IPS-18c (cell line): ENCODE data around the gene NSA2.
"Not testable (repeated sequence)": the region's sequence is repeated elsewhere in the genome, so short reads cannot be mapped to it uniquely, and the experiment has no call there.

Source experiments
- H3K4me3 ChIP-seq: 2 replicates; pipeline ENCODE4 v1.7.0; 2013; ENCODE audit warnings: low read depth, mild to moderate bottlenecking, low read length, moderate library complexity; ENCODE audit not compliant: insufficient read depth
- H3K9me3 ChIP-seq: one replicate; pipeline ENCODE4 v1.6.1; 2013; ENCODE audit warnings: mild to moderate bottlenecking, low read length, moderate library complexity; ENCODE audit not compliant: control insufficient read depth, insufficient read depth

The NSA2 gene

GRCh38 chr5:74766849-74767578 is at the start of gene NSA2, which contains the start of gene GFM2:
NSA2 (plus strand) TSS chr5:74767249; CDS start chr5:74767361, 112 bp downstream.
GFM2 (minus strand) TSS chr5:74767117; CDS start chr5:74763742, 3,375 bp downstream.
- H3K9me3 ChIP-seq = no peaks in the 10 kb centered on the region
- H3K4me3 ChIP-seq = peak within 1 kb of the TSS; percentile 83

- no peak overlapping the region for H3K4me3 ChIP-seq
- H3K9me3 ChIP-seq = no peaks in the 10 kb centered on the region
Observed at GRCh38 chr5:74717596-74717995, 49.5 kb upstream of the NSA2 start.

GRCh38 chr5:74722271-74722670 is 44.8 kb upstream of the NSA2 start:
- H3K9me3 ChIP-seq = no peaks in the 10 kb centered on the region
- no peak overlapping the region for H3K4me3 ChIP-seq

GRCh38 chr5:74725331-74725730 is 41.7 kb upstream of the NSA2 start:
- H3K9me3 ChIP-seq = no peaks in the 10 kb centered on the region

GRCh38 chr5:74736759-74737158 is 30.3 kb upstream of the NSA2 start:
- Histone ChIP-seq H3K9me3 (peaks cover 2% of the 10 kb centered on the region), H3K4me3 (no peak overlapping the region)

More at GRCh38 chr5:74725331-74725730, 41.7 kb upstream of the NSA2 start:
- H3K4me3 ChIP-seq = no peak overlapping the region

GRCh38 chr5:74738406-74738805 is 28.6 kb upstream of the NSA2 start:
- no peaks in the 10 kb centered on the region for H3K9me3 ChIP-seq
- no peak overlapping the region for H3K4me3 ChIP-seq

GRCh38 chr5:74748742-74749141 is 18.3 kb upstream of the NSA2 start:
- H3K4me3 ChIP-seq, H3K9me3 ChIP-seq: not testable (repeated sequence)

GRCh38 chr5:74761241-74761640 is 5.8 kb upstream of the NSA2 start:
- Histone ChIP-seq H3K9me3 (no peaks in the 10 kb centered on the region), H3K4me3 (no peak overlapping the region)

GRCh38 chr5:74762599-74762998 is 4.5 kb upstream of the NSA2 start:
- H3K4me3 ChIP-seq = no peak overlapping the region

GRCh38 chr5:74763504-74763903 is 3.5 kb upstream of the NSA2 start:
- Histone ChIP-seq H3K9me3 (no peaks in the 10 kb centered on the region), H3K4me3 (no peak overlapping the region)

More at GRCh38 chr5:74762599-74762998, 4.5 kb upstream of the NSA2 start:
- H3K9me3 ChIP-seq = no peaks in the 10 kb centered on the region

- Histone ChIP-seq H3K4me3 (no peak overlapping the region), H3K9me3 (no peaks in the 10 kb centered on the region)
Observed at GRCh38 chr5:74765201-74765600, 1.8 kb upstream of the NSA2 start.

- no peaks in the 10 kb centered on the region for H3K9me3 ChIP-seq
- H3K4me3 ChIP-seq = peak overlapping the region; percentile 83; the same call in 1 of the 2 replicates
Observed at GRCh38 chr5:74765929-74766328, 1.1 kb upstream of the NSA2 start.

- Histone ChIP-seq H3K4me3 (peak overlapping the region; percentile 83), H3K9me3 (no peaks in the 10 kb centered on the region)
Observed at GRCh38 chr5:74766418-74766848, 616 bp upstream of the NSA2 start.

- no peaks in the 10 kb centered on the region for H3K9me3 ChIP-seq
- peak overlapping the region; percentile 83 for H3K4me3 ChIP-seq
Observed at GRCh38 chr5:74767579-74767913, 497 bp downstream of the NSA2 start.

GRCh38 chr5:74772359-74772758 is 5.3 kb downstream of the NSA2 start:
- Histone ChIP-seq H3K4me3 (no peak overlapping the region), H3K9me3 (no peaks in the 10 kb centered on the region)

GRCh38 chr5:74778609-74779008 is 11.6 kb downstream of the NSA2 start:
- Histone ChIP-seq H3K9me3 (no peaks in the 10 kb centered on the region), H3K4me3 (no peak overlapping the region)

GRCh38 chr5:74786851-74787250 is 19.8 kb downstream of the NSA2 start:
- Histone ChIP-seq H3K4me3 (no peak overlapping the region), H3K9me3 (no peaks in the 10 kb centered on the region)

GRCh38 chr5:74787424-74787823 is 20.4 kb downstream of the NSA2 start:
- H3K9me3 ChIP-seq = no peaks in the 10 kb centered on the region
- H3K4me3 ChIP-seq = no peak overlapping the region

GRCh38 chr5:74791669-74792068 is 24.6 kb downstream of the NSA2 start:
- not testable (repeated sequence) for H3K9me3 ChIP-seq

More at GRCh38 chr5:74791669-74792068, 24.6 kb downstream of the NSA2 start:
- H3K4me3 ChIP-seq = not testable (repeated sequence)
